ENCODE measurements around the gene WEE2. TPM values are rescaled to one million over a fixed set of nuclear protein-coding genes. Genes with fewer than 3 reads are reported as not detected.

The WEE2 gene
- total RNA-seq, 1 experiment from 2014 or later = not detected

- intact Hi-C loops (cut with micrococcal nuclease) = no loop called here
- Histone ChIP-seq H3K79me2 (ENCODE audit: insufficient read depth, low read length) (no peaks in the 10 kb centered on the region), H3K27ac (ENCODE audit: low read depth, low read length) (no peak overlapping the region), H3K9ac (ENCODE audit: low read length) (no peak overlapping the region), H3K4me3 (replicated peaks in 1 of 2; ENCODE audit: low read depth in 1 of 2, low read length in 2 of 2) (no peak overlapping the region), H4K20me1 (ENCODE audit: insufficient read depth) (no peaks in the 10 kb centered on the region), H3K9me3 (ENCODE audit: control insufficient read depth in 1 of 2, insufficient read depth in 1 of 2, low read depth in 1 of 2, low read length in 2 of 2) (no peaks in the 10 kb centered on the region), H2AFZ (ENCODE audit: low read depth, low read length, poor library complexity, severe bottlenecking) (no peak overlapping the region), H3K4me1 (ENCODE audit: control insufficient read depth in 1 of 2, insufficient read depth in 2 of 2, low read length in 2 of 2) (peaks cover 0 to 7% of the 10 kb centered on the region in 2 experiments; a peak in 1 of 4 replicates), H3K9me2 (ENCODE audit: insufficient read depth) (no peaks in the 10 kb centered on the region), H3K36me3 (ENCODE audit: control insufficient read depth in 1 of 2, insufficient read depth in 2 of 2, low read length in 2 of 2) (peaks cover 7 to 16% of the 10 kb centered on the region in 2 experiments; a peak in 3 of 4 replicates), H3K4me2 (ENCODE audit: low read length) (no peak overlapping the region), H3K27me3 (ENCODE audit: insufficient read depth, low read length) (no peaks in the 10 kb centered on the region)
- no TSS peak for BruUV-seq (replicated peaks)
- no peak for DNase-seq (ENCODE audit: low read depth, low spot score)
- ChIA-PET RAD21 (ENCODE audit: low non-redundant PET in 1 of 2, low total read pairs in 2 of 2, uncharacterized antibody in 2 of 2, unreplicated experiment in 2 of 2) (no interaction called here), CTCF (no interaction called here), POLR2A (no interaction called here)
- ATAC-seq = no peak
- TF ChIP-seq MAX (IDR thresholded peaks at IDR 0.05) (no peak), REST (IDR thresholded peaks at IDR 0.05; ENCODE audit: low read depth) (no peak), EZH2phosphoT487 (IDR thresholded peaks at IDR 0.05; ENCODE audit: borderline replicate concordance) (no peak), JUND (IDR thresholded peaks at IDR 0.05) (no peak), YY1 (IDR thresholded peaks at IDR 0.05; ENCODE audit: extremely low read depth, insufficient replicate concordance, low read depth, low read length) (no peak), ELF1 (IDR thresholded peaks at IDR 0.05; ENCODE audit: borderline replicate concordance, low read depth) (no peak), EZH2 (IDR thresholded peaks at IDR 0.05) (no peak), EGR1 (IDR thresholded peaks at IDR 0.05; ENCODE audit: low read depth) (no peak), SIN3A (IDR thresholded peaks at IDR 0.05; ENCODE audit: low read depth) (no peak), ZFX (IDR thresholded peaks at IDR 0.05) (no peak), TCF7L2 (IDR thresholded peaks at IDR 0.05; ENCODE audit: borderline replicate concordance, extremely low read depth, insufficient read depth, insufficient read length) (no peak), SRF (IDR thresholded peaks at IDR 0.05; ENCODE audit: low read depth) (no peak), CEBPB (IDR thresholded peaks at IDR 0.05; ENCODE audit: low read depth) (no peak), CTCF (IDR thresholded peaks at IDR 0.05 in 2 of 3, conservative IDR thresholded peaks at IDR 0.05 in 1 of 3; ENCODE audit: borderline replicate concordance in 1 of 3, insufficient read depth in 1 of 3, low read depth in 2 of 3, low read length in 2 of 3) (no peak), SP1 (IDR thresholded peaks at IDR 0.05; ENCODE audit: low read depth) (no peak), ATF3 (IDR thresholded peaks at IDR 0.05) (no peak), CBX3 (IDR thresholded peaks at IDR 0.05; ENCODE audit: low read depth) (no peak)
These were observed 43.7 kb upstream of the WEE2 start for GRCh38 chr7:141664450-141664849.
